HG02938 (cell line): ENCODE measurements around the gene KSR1.
"Not testable (repeated sequence)": the region's sequence is repeated elsewhere in the genome, so short reads cannot be mapped to it uniquely, and the experiment has no call there.

Source experiments
- ATAC-seq: cut with Tn5 transposase; IDR thresholded peaks from one replicate; pipeline ENCODE4 v1.9.1; 2021; ENCODE audit warnings: mild to moderate bottlenecking, moderate library complexity; ENCODE audit not compliant: unreplicated experiment

Gene KSR1

GRCh38 chr17:27671591-27671910 is 215.3 kb downstream of the KSR1 start:
- no peak for ATAC-seq

- not testable (repeated sequence) for ATAC-seq
Measured at GRCh38 chr17:27671977-27672480, 215.8 kb downstream of the KSR1 start.

GRCh38 chr17:27674335-27674734 is 218.1 kb downstream of the KSR1 start:
- ATAC-seq: no peak
